Astrocyte of the cerebellum (primary cell): Measurements from ENCODE around the gene LHFPL3.
"Not testable (repeated sequence)": the region's sequence is repeated elsewhere in the genome, so short reads cannot be mapped to it uniquely, and the experiment has no call there.

ENCODE experiments used
- DNase-seq: peaks from one replicate; pipeline ENCODE4 v3.0.0-alpha.2; 2011; ENCODE audit warnings: low read depth
- H3K4me3 ChIP-seq: 2 replicates; pipeline ENCODE4 v1.5.1; 2011; ENCODE audit warnings: mild to moderate bottlenecking, low read depth, low read length, moderate library complexity
- CTCF ChIP-seq: IDR thresholded peaks from 2 replicates; pipeline ENCODE4 v1.5.1; 2012; ENCODE audit warnings: low read length, low read depth, moderate library complexity, mild to moderate bottlenecking; ENCODE audit errors: missing control alignments
- in situ Hi-C: cut with HindIII; loops from 2 replicates; pipeline ENCODE4 v1.10.0; 2017; ENCODE audit warnings: low sequenced_read_pairs

Gene LHFPL3

DNA sequence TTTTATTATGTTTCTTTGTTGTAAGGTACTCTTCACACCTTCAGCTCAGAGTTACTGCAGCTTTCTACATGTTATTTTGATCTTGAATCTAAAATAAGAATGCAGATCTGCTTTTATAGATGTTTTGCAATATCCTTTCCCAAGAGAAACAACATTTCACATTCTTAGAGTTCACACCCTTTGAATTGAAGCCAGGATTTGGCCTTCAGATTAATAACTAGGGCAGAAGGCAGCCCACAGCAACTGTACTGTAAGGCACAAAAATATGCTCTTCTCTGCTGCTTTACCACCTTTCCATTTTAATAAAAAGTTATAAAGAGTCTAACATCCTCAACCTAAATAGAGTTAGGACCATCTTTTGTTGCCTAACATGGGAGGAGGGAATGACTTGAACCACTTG lies 224.7 kb downstream of the LHFPL3 start:
- in situ Hi-C loops = no loop called here
- DNase-seq = no peak
- TF ChIP-seq CTCF = no peak
- H3K4me3 ChIP-seq = no peak overlapping the region

GRCh38 chr7:104563350-104563901 lies 235.0 kb downstream of the LHFPL3 start:
- DNase-seq, H3K4me3 ChIP-seq, in situ Hi-C loops: not testable (repeated sequence)

DNA sequence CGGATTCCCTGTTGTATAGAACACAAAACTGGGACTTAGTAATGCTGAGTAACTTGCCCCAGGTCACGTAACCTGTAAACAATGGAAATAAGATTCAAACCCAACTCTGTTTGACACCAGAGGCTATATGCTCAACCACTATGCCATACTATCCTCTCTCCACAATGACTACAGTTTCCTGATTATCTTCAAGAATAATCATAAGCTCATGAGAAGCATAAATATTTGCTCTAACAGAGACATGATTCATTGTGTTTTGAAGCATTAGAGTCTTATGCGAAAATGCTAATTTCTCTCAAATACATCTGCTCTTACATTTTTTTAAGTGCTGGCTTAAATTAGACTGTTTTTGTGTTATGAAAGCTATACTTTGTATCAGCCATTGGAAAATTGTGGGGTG lies 241.3 kb downstream of the LHFPL3 start:
- TF ChIP-seq CTCF = no peak
- in situ Hi-C loops = no loop called here

DNA sequence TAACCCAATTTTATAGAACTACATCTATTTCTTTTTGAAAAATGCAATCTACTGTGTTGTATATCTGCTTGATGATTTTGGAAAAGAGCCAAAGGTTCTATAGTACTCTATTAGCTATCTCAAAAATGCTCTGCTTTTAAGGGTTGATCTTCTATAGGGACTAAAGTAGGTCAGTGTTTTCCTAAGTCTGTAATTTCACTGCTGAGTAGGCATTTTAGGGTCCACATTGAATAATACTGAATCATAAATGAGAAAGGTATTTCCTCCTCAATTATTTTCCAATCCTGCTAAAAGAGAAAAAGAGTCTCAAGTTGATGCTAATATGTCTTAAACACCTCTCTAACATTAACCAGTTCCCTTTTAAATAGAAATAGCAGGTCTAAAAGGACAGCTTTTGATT lies 244.2 kb downstream of the LHFPL3 start:
- no peak for DNase-seq
- in situ Hi-C loops = no loop called here
- no peak for TF ChIP-seq CTCF
- no peak overlapping the region for H3K4me3 ChIP-seq

More for the DNA sequence above, 241.3 kb downstream of the LHFPL3 start:
- H3K4me3 ChIP-seq = no peak overlapping the region
- no peak for DNase-seq

GRCh38 chr7:104584620-104585019 lies 256.2 kb downstream of the LHFPL3 start:
- no peak for TF ChIP-seq CTCF
- in situ Hi-C loops = no loop called here
- no peak for DNase-seq
- H3K4me3 ChIP-seq = no peak overlapping the region

DNA sequence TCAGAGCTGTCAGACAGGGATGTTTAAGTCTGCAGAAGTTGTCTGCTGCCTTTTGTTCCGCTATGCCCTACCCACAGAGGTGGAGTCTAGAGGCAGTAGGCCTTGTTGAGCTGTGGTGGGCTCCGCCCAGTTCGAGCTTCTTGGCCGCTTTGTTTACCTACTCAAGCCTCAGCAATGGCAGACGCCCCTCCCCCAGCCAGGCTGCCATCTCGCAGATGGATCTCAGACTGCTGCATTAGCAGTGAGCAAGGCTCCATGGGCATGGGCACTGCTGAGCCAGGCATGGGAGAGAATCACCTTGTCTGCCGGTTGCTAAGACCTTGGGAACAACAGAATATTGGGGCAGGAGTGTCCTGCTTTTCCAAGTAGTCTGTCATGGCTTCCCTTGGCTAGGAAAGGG lies 267.2 kb downstream of the LHFPL3 start:
- H3K4me3 ChIP-seq, DNase-seq, in situ Hi-C loops: not testable (repeated sequence)

DNA sequence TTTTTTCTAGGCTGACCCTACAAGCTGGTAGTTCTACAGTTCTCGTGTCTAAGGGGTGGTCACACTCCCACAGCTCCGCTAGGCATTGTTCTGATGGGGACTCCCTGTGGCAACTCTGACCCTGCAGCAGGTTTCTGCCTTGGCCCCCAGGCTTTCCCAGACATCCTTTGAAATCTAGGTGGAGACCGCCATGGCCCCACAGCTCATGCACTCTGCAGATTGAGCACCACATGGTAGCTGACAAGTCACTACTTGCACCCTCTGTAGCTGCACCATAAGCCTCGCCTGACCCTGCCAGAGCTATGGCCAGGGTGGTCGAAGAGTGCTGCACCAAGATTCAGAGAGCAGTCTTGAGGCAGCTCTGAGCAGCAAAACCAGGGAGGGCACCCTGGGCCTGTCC lies 275.6 kb downstream of the LHFPL3 start:
- in situ Hi-C loops = no loop called here
- no peak for DNase-seq
- H3K4me3 ChIP-seq = no peak overlapping the region
- no peak for TF ChIP-seq CTCF

- in situ Hi-C loops = no loop called here
- no peak for TF ChIP-seq CTCF
These were observed 276.3 kb downstream of the LHFPL3 start for GRCh38 chr7:104604706-104605105.

More at GRCh38 chr7:104604706-104605105, 276.3 kb downstream of the LHFPL3 start:
- no peak for DNase-seq
- H3K4me3 ChIP-seq = no peak overlapping the region
